Tibial nerve (tissue), 4 donors: ENCODE measurements around the gene UBASH3B. TPM values are rescaled to one million over a fixed set of nuclear protein-coding genes. Genes with fewer than 3 reads are reported as not detected.

Source experiments
- DNase-seq, 2 donors: peaks; one replicate each; pipeline ENCODE4 v3.0.0-alpha.2; 2019; ENCODE audit warnings: low spot score in 2 of 2
- H3K27ac ChIP-seq, 4 donors: fragments of 200-600 bp; sonication (generic) in 3 of 4; one replicate each; pipeline ENCODE4 v1.5.1; 2017 to 2019; ENCODE audit warnings: mild to moderate bottlenecking in 1 of 4
- H3K27me3 ChIP-seq, 2 donors: fragments of 200-600 bp; sonication (generic) in 1 of 2; one replicate each; pipeline versions ENCODE4 v1.5.1 to v1.6.0; 2017 to 2019
- H3K36me3 ChIP-seq, 3 donors: fragments of 200-600 bp; sonication (generic); one replicate each; pipeline ENCODE4 v1.5.1; 2018 to 2019
- H3K4me1 ChIP-seq, 4 donors: fragments of 200-600 bp; sonication (generic) in 3 of 4; one replicate each; pipeline ENCODE4 v1.5.1; 2017 to 2019
- H3K4me3 ChIP-seq, 4 donors: fragments of 200-600 bp; sonication (generic) in 3 of 4; one replicate each; pipeline ENCODE4 v1.5.1; 2017 to 2019; ENCODE audit warnings: mild to moderate bottlenecking in 1 of 4, moderate library complexity in 1 of 4
- H3K9me3 ChIP-seq, 4 donors: fragments of 200-600 bp; sonication (generic) in 3 of 4; one replicate each; pipeline ENCODE4 v1.5.1; 2017 to 2019
- EP300 ChIP-seq, 2 donors: sonication (generic); formaldehyde crosslinking; IDR thresholded peaks; one replicate each; pipeline ENCODE4 v1.6.1; 2017; ENCODE audit warnings: antibody characterized with exemption in 2 of 2, mild to moderate bottlenecking in 1 of 2
- POLR2A ChIP-seq, 2 donors: fragments of 450-650 bp; IDR thresholded peaks; one replicate each; pipeline ENCODE4 v1.6.1; 2017; ENCODE audit warnings: antibody characterized with exemption in 2 of 2, mild to moderate bottlenecking in 2 of 2, moderate library complexity in 2 of 2
- WGBS, 2 donors: methylation state at CpG; one replicate each; pipeline ENCODE4 v1.1.5; 2018; 5-methylcytosine and 5-hydroxymethylcytosine counted together
- total RNA-seq, 4 donors: library from RNA; depleted of rRNA; stranded (reverse); fragments of >200 nt; gene quantifications; one replicate each; pipeline ENCODE4 v1.1.0, GENCODE V29; 2016
- TF ChIP-seq, protein P1 (sequence below), 5 experiments: fragments of 200-600 bp in 3 of 5; fragments of 450-650 bp in 2 of 5; sonication (generic) in 3 of 5; IDR thresholded peaks; one replicate each; pipeline ENCODE4 v1.5.1; 2016 to 2019; ENCODE audit warnings: antibody characterized with exemption in 5 of 5, mild to moderate bottlenecking in 3 of 5, moderate library complexity in 2 of 5

The UBASH3B gene
- total RNA-seq, 4 donors from 2014 or later = 0.66 to 5.1 (median 1.8) TPM

DNA sequence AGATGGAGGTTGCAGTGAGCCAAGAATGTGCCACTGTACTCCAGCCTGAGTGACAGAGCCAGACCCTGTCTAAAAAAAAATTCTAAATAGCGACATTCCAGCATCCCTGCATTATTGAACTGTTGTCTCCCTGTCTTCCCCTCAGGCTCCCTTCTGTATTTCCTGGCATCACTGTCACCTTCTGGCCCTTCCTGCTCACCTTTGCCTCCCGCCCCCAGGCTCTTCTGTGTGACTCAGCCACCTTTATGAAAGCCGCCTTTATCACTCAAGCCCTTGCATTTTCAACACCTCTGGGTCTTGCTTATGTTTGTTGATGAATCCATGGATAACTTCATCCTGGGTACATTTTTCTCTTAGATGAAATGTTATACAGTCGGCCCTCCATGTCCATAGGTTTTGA lies 21.1 kb downstream of the UBASH3B start:
- no peak for DNase-seq
- no peak for TF ChIP-seq POLR2A (IDR thresholded peaks at IDR 0.05)
- TF ChIP-seq, protein P1, sequence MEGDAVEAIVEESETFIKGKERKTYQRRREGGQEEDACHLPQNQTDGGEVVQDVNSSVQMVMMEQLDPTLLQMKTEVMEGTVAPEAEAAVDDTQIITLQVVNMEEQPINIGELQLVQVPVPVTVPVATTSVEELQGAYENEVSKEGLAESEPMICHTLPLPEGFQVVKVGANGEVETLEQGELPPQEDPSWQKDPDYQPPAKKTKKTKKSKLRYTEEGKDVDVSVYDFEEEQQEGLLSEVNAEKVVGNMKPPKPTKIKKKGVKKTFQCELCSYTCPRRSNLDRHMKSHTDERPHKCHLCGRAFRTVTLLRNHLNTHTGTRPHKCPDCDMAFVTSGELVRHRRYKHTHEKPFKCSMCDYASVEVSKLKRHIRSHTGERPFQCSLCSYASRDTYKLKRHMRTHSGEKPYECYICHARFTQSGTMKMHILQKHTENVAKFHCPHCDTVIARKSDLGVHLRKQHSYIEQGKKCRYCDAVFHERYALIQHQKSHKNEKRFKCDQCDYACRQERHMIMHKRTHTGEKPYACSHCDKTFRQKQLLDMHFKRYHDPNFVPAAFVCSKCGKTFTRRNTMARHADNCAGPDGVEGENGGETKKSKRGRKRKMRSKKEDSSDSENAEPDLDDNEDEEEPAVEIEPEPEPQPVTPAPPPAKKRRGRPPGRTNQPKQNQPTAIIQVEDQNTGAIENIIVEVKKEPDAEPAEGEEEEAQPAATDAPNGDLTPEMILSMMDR (IDR thresholded peaks at IDR 0.05) = no peak
- TF ChIP-seq EP300 (IDR thresholded peaks at IDR 0.05) = no peak
- no peak overlapping the region for H3K4me3 ChIP-seq
- 84 to 88% methylated on average over 4 of the region's 4 CpGs for WGBS, 2 donors
- H3K9me3 ChIP-seq = no peaks in the 10 kb centered on the region
- no peaks in the 10 kb centered on the region for H3K36me3 ChIP-seq
- H3K4me1 ChIP-seq = no peaks in the 10 kb centered on the region
- H3K27ac ChIP-seq = no peak overlapping the region
- H3K27me3 ChIP-seq = no peaks in the 10 kb centered on the region

DNA sequence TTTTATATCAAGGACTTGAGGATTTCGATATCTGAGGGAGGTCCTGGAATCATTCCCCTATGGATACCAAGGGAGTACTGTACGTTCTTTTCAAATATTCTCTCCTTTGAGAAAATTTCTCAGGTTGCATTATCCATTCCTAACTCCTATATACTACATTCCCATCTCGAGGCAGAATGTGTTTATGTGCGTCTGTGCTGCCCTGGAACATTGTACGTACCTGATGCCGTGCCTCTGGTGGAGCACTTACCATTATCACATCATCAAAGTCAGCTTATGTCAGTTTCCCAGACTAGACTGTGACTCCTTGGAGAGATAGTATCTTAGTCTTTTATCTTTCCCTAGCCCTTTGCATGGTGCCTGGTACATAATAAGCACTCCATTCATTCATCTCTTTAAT lies 21.7 kb downstream of the UBASH3B start:
- 86 to 92% methylated on average over 6 of the region's 6 CpGs for WGBS, 2 donors
- no peaks in the 10 kb centered on the region for H3K27me3 ChIP-seq
- no peak for TF ChIP-seq POLR2A (IDR thresholded peaks at IDR 0.05)
- no peak for TF ChIP-seq EP300 (IDR thresholded peaks at IDR 0.05)
- TF ChIP-seq, protein P1 (IDR thresholded peaks at IDR 0.05) = no peak
- no peak for DNase-seq
- H3K36me3 ChIP-seq = no peaks in the 10 kb centered on the region
- H3K9me3 ChIP-seq = no peaks in the 10 kb centered on the region
- no peak overlapping the region for H3K4me3 ChIP-seq
- no peak overlapping the region for H3K27ac ChIP-seq
- no peaks in the 10 kb centered on the region for H3K4me1 ChIP-seq

DNA sequence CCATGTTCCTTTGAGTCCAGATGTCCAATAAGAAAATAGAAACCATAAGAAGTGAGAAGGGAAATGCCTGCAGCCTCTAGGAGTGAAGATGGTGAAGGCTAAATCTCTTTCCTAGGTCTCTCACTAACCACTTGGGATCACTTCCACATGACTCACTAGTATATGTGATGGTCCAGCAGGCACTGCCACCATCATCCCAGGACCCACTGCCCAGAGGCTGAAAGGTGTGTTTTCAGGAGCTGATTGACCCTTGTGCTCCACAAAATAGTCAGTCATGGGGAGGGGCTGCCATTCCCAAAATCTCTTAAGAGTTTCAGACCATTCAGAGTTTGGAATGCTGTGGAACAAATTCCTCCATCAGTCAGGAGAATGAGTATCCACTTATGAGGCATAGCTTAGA lies 22.9 kb downstream of the UBASH3B start:
- no peaks in the 10 kb centered on the region for H3K9me3 ChIP-seq
- DNase-seq = no peak
- TF ChIP-seq EP300 (IDR thresholded peaks at IDR 0.05) (no peak), POLR2A (IDR thresholded peaks at IDR 0.05) (no peak)
- TF ChIP-seq, protein P1 (IDR thresholded peaks at IDR 0.05) = no peak
- no peaks in the 10 kb centered on the region for H3K4me1 ChIP-seq
- no peaks in the 10 kb centered on the region for H3K27me3 ChIP-seq
- no peak overlapping the region for H3K4me3 ChIP-seq
- H3K27ac ChIP-seq = no peak overlapping the region
- no peaks in the 10 kb centered on the region for H3K36me3 ChIP-seq

DNA sequence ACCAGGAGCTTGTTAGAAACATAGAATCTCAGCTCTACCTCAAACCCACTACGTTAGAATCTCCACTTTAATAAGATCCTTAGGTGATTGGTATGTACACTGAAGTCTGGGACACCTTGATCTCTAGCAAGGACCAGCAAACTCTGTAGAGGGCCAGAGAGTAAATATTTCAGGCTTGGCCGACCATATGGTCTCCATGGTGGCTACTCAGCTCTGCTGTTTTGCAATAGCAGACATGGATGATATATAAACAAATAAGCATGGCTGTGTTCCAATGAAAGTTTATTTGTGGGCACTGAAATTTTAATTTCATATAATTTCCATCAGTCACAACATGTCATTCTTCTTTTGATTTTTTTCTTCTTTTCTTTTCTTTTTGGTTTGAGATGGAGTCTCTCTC lies 23.9 kb downstream of the UBASH3B start:
- no peaks in the 10 kb centered on the region for H3K36me3 ChIP-seq

DNA sequence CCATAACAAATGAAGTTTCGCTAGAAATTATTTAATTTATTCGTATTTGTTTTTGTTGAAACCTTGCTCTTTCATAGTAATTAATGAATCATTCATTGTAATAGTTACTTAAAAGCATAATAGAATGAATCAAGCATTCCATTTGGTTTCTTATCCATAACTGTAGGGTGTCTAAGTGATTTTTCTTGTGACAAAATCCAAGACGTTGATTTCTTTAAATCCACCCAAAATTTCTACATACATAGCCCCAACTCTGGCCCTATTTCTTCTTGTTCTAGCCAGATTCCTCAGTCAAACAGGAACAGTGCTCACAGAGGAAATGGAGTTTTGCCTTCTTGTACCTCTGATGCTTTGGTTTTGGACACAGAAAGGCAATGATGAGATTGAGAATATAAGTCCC lies 25.5 kb downstream of the UBASH3B start:
- no peaks in the 10 kb centered on the region for H3K27me3 ChIP-seq
- H3K27ac ChIP-seq = no peak overlapping the region
- no peaks in the 10 kb centered on the region for H3K4me1 ChIP-seq
- WGBS, 2 donors = 73 to 78% methylated on average over 3 of the region's 3 CpGs
- no peaks in the 10 kb centered on the region for H3K36me3 ChIP-seq
- TF ChIP-seq, protein P1 (IDR thresholded peaks at IDR 0.05) = no peak
- no peak for TF ChIP-seq POLR2A (IDR thresholded peaks at IDR 0.05)
- H3K4me3 ChIP-seq = no peak overlapping the region
- DNase-seq = no peak
- H3K9me3 ChIP-seq = no peaks in the 10 kb centered on the region

More for the DNA sequence above, 23.9 kb downstream of the UBASH3B start:
- TF ChIP-seq, protein P1 (IDR thresholded peaks at IDR 0.05) = no peak
- TF ChIP-seq POLR2A (IDR thresholded peaks at IDR 0.05) (no peak), EP300 (IDR thresholded peaks at IDR 0.05) (no peak)
- H3K4me3 ChIP-seq = no peak overlapping the region
- no peaks in the 10 kb centered on the region for H3K4me1 ChIP-seq
- H3K27me3 ChIP-seq = no peaks in the 10 kb centered on the region
- no peak overlapping the region for H3K27ac ChIP-seq
- WGBS, 2 donors = 97 to 98% methylated on average over 2 of the region's 2 CpGs
- DNase-seq = no peak
- H3K9me3 ChIP-seq = no peaks in the 10 kb centered on the region
